KMS-11 (cell line): ENCODE results near the gene STX10.

ENCODE experiments used
- H2AFZ ChIP-seq: fragments of 200-600 bp; sonication (generic); 2 replicates; pipeline ENCODE4 v1.6.1; 2016; ENCODE audit warnings: antibody characterized with exemption, mixed run types, low read depth
- H3K27ac ChIP-seq: fragments of 200-600 bp; sonication (generic); 2 replicates; pipeline ENCODE4 v1.6.1; 2016; ENCODE audit warnings: mild to moderate bottlenecking, mixed run types
- H3K27me3 ChIP-seq: fragments of 200-600 bp; sonication (generic); 2 replicates; pipeline ENCODE4 v1.6.1; 2017; ENCODE audit warnings: mild to moderate bottlenecking, low read depth, mixed run types, moderate library complexity; ENCODE audit not compliant: insufficient read depth
- H3K36me3 ChIP-seq: fragments of 200-600 bp; sonication (generic); 2 replicates; pipeline ENCODE4 v1.6.1; 2017; ENCODE audit warnings: mild to moderate bottlenecking, mixed run types; ENCODE audit not compliant: insufficient read depth
- H3K4me1 ChIP-seq: fragments of 200-600 bp; sonication (generic); 2 replicates; pipeline ENCODE4 v1.6.1; 2016; ENCODE audit warnings: mild to moderate bottlenecking, low read depth, mixed run types; ENCODE audit not compliant: poor library complexity, severe bottlenecking
- H3K4me2 ChIP-seq: fragments of 200-600 bp; sonication (generic); 2 replicates; pipeline ENCODE4 v1.7.0; 2016; ENCODE audit warnings: mild to moderate bottlenecking, mixed run types
- H3K4me3 ChIP-seq: fragments of 200-600 bp; sonication (generic); IDR thresholded peaks from 2 replicates; pipeline ENCODE4 v1.6.1; 2017; ENCODE audit warnings: low read depth, low read length, mixed read lengths; ENCODE audit not compliant: insufficient read depth
- H3K79me2 ChIP-seq: fragments of 200-600 bp; sonication (generic); 2 replicates; pipeline ENCODE4 v1.6.1; 2016; ENCODE audit warnings: low read depth, mixed run types; ENCODE audit not compliant: insufficient read depth
- H3K9ac ChIP-seq: fragments of 200-600 bp; sonication (generic); 2 replicates; pipeline ENCODE4 v1.6.1; 2016; ENCODE audit warnings: mild to moderate bottlenecking, mixed run types
- H4K20me1 ChIP-seq: fragments of 200-600 bp; sonication (generic); 2 replicates; pipeline ENCODE4 v1.6.1; 2016; ENCODE audit warnings: mild to moderate bottlenecking, mixed run types; ENCODE audit not compliant: insufficient read depth
- TF ChIP-seq, protein P1 (sequence below): fragments of 200-600 bp; sonication (generic); conservative IDR thresholded peaks from 2 replicates; pipeline ENCODE4 v1.6.1; 2017; ENCODE audit warnings: low read depth, mild to moderate bottlenecking, antibody characterized with exemption, low read length, moderate library complexity, mixed read lengths

STX10 gene

DNA sequence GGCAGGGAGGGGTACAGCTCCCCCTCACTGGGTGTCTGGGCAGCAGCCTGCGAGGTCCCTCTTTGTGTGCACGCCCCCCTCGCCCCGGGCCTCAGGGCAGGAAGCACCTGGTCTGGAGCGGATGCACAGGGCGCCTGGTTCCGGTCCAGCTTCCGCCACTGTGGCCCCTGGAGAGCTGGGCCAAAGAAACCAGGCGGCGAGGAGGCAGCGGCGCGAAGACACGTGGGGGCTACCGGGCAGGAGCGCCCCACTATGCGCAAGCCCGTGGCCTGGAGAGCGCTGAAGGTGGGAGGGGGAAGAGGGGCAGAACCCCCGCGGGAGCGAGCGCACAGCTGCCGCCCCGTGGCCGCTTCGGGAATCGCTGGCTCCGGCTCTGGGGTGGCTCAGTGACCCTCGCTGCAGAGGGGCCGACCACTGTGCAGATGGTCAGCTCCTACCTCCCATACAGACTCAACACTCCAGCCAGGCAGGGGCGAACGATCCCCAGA, 45.8 kb downstream of the STX10 start:
- Histone ChIP-seq H3K36me3 (no peaks in the 10 kb centered on the region), H3K9ac (no peak overlapping the region), H4K20me1 (no peaks in the 10 kb centered on the region), H3K79me2 (no peaks in the 10 kb centered on the region), H3K4me3 (no peak overlapping the region), H3K4me2 (peak overlapping the region; percentile 54; the same call in 1 of the 2 replicates), H3K4me1 (no peaks in the 10 kb centered on the region), H2AFZ (peak overlapping the region; percentile 41), H3K27ac (no peak overlapping the region), H3K27me3 (peaks cover 8% of the 10 kb centered on the region; the same call in 1 of the 2 replicates)
- TF ChIP-seq, protein P1, sequence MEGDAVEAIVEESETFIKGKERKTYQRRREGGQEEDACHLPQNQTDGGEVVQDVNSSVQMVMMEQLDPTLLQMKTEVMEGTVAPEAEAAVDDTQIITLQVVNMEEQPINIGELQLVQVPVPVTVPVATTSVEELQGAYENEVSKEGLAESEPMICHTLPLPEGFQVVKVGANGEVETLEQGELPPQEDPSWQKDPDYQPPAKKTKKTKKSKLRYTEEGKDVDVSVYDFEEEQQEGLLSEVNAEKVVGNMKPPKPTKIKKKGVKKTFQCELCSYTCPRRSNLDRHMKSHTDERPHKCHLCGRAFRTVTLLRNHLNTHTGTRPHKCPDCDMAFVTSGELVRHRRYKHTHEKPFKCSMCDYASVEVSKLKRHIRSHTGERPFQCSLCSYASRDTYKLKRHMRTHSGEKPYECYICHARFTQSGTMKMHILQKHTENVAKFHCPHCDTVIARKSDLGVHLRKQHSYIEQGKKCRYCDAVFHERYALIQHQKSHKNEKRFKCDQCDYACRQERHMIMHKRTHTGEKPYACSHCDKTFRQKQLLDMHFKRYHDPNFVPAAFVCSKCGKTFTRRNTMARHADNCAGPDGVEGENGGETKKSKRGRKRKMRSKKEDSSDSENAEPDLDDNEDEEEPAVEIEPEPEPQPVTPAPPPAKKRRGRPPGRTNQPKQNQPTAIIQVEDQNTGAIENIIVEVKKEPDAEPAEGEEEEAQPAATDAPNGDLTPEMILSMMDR, result peak; percentile 77

DNA sequence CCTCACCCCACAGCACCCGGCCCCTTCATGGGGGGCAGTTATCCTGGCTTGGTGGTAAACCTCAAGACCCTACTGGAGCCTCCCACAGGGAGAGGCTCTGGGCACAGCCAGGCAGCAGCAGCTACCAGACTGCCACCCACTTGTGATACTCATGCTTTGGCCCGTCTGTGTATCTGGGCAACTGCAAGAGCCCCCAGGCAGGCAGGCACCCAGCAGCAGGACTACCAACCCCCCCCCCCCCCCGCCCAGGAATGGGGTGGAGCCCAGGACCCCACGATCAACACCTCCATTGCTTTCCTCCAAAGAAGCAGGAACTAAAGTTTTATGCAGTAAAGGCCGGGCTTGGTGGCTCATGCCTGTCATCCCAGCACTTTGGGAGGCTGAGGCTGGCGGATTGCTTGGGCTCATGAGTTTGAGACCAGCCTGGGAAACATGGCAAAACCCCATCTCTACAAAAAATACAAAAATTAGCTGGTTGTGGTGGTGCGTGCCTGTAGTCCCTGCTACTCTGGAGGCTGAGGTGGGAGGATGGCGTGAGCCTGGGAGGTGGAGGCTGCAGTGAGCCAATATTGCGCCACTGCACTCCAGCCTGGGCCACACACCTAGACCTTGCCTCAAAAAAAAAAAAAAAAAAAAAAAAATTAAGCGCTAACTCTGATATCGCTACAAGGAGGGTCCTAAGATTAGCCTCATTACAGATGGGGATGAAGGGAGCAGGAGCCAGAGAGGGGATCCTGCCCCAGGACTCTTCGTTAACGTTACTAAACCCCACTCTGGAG, 46.4 kb downstream of the STX10 start:
- H3K4me3 ChIP-seq, result no peak overlapping the region
- H3K4me1 ChIP-seq, result no peaks in the 10 kb centered on the region
- H2AFZ ChIP-seq, result peak overlapping the region; percentile 41
- H3K36me3 ChIP-seq, result no peaks in the 10 kb centered on the region
- peaks cover 12% of the 10 kb centered on the region; the same call in 1 of the 2 replicates for H3K27me3 ChIP-seq
- TF ChIP-seq, protein P1, result no peak
- no peak overlapping the region for H3K27ac ChIP-seq
- no peaks in the 10 kb centered on the region for H3K79me2 ChIP-seq
- H3K9ac ChIP-seq, result no peak overlapping the region
- peak overlapping the region; percentile 54; the same call in 1 of the 2 replicates for H3K4me2 ChIP-seq
- no peaks in the 10 kb centered on the region for H4K20me1 ChIP-seq

DNA sequence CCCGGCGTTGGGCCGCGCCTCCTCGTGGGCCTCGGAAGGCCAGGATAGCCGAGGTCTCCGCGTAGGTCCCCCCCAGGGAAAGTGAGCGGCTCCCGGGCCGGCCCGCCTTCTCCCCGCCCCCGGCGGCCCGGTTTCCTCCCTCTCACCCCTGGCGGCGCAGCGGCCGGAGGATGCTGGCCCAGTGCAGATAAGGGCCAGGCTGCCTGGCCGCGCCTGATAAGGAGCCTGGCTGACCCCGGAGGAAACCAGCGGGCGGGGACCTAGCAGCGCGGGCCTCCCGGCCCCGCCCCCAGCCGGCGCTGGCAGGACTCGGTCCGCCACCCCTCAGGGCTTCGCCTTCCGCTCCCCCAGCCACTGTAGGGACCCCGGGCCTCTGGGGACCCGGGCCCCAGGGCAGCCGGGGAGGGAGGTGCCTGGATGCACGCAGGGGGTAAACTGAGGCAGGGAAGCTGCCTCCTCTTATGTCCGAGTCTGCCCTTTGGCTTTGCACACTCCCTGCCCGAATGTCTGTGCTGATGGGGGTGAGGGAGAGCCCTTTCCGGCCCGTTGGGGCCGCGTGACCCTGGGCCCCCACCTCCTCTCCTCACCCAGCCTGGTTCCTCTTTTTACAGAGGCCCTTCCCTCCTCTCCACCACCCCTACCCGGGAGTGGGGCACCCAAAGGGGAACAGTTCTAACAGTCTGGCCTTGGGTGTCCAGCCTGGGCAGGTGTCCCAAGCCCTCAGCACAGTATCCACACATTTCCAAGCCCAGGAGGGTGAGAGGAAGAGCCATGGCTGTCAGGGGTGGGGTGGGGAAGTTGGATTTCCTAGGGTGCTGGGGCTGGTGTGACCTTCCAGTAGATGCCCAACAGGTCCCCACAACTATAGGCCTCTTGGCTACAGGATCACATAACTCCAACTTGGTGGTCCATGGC, 47.3 kb downstream of the STX10 start, which contains the start of gene LYL1:
Gene LYL1 (minus strand): TSS at position 193 of the 915 bp plus-strand sequence. CDS start 1,687 bp downstream, outside the sequence.
- Histone ChIP-seq H2AFZ (no peak within 1 kb of the TSS), H3K4me1 (no peaks in the 10 kb centered on the region), H3K36me3 (no peaks in the 10 kb centered on the region), H3K27me3 (peaks cover 18% of the 10 kb centered on the region), H3K4me2 (no peak within 1 kb of the TSS), H3K4me3 (no peak within 1 kb of the TSS), H3K27ac (no peak within 1 kb of the TSS), H4K20me1 (no peaks in the 10 kb centered on the region), H3K9ac (no peak within 1 kb of the TSS), H3K79me2 (no peaks in the 10 kb centered on the region)
- TF ChIP-seq, protein P1, result no peak

DNA sequence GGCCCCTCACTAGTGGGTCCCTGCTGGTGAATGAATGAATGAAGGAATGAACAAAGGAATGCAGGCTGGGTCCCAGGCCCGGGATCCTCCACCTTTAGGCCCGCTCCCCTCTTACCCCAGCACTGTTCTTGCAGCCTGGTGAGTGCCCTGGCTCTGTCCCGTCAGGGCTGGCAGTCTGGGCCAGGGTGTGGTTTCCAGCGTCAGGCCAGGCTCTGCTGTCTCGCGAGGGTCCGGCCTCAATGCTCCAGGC, 47.8 kb downstream of the STX10 start:
- no peak overlapping the region for H2AFZ ChIP-seq
- H3K27ac ChIP-seq, result no peak overlapping the region
- H3K4me1 ChIP-seq, result peaks cover under 1% of the 10 kb centered on the region
- no peaks in the 10 kb centered on the region for H4K20me1 ChIP-seq
- H3K9ac ChIP-seq, result no peak overlapping the region
- no peaks in the 10 kb centered on the region for H3K36me3 ChIP-seq
- H3K4me3 ChIP-seq, result no peak overlapping the region
- no peak overlapping the region for H3K4me2 ChIP-seq
- H3K79me2 ChIP-seq, result no peaks in the 10 kb centered on the region
- TF ChIP-seq, protein P1, result no peak
- H3K27me3 ChIP-seq, result peaks cover 19% of the 10 kb centered on the region
